ENCODE results near the gene MACROD2.
"Not testable (repeated sequence)": the region's sequence is repeated elsewhere in the genome, so short reads cannot be mapped to it uniquely, and the experiment has no call there.

MACROD2 gene

GRCh38 chr20:15759594-15759993 is 1764.3 kb downstream of the MACROD2 start:
- no peak for DNase-seq (ENCODE audit: low read depth)

- no peak for DNase-seq (ENCODE audit: low read depth)
Measured at GRCh38 chr20:15760001-15760621, 1764.8 kb downstream of the MACROD2 start.

GRCh38 chr20:15763366-15763765 is 1768.0 kb downstream of the MACROD2 start:
- DNase-seq (ENCODE audit: low read depth): no peak

GRCh38 chr20:15767586-15767985 is 1772.3 kb downstream of the MACROD2 start:
- DNase-seq (ENCODE audit: low read depth): no peak

- no peak for DNase-seq (ENCODE audit: low read depth)
Measured at GRCh38 chr20:15767999-15768741, 1772.9 kb downstream of the MACROD2 start.

- DNase-seq (ENCODE audit: low read depth): no peak
Measured at GRCh38 chr20:15772826-15773225, 1777.5 kb downstream of the MACROD2 start.

GRCh38 chr20:15774926-15775325 is 1779.6 kb downstream of the MACROD2 start:
- DNase-seq (ENCODE audit: low read depth): no peak

GRCh38 chr20:15776770-15777466 is 1781.6 kb downstream of the MACROD2 start:
- no peak for DNase-seq (ENCODE audit: low read depth)

GRCh38 chr20:15784020-15784419 is 1788.7 kb downstream of the MACROD2 start:
- no peak for DNase-seq (ENCODE audit: low read depth)

- DNase-seq (ENCODE audit: low read depth): no peak
Measured at GRCh38 chr20:15789079-15789478, 1793.8 kb downstream of the MACROD2 start.

GRCh38 chr20:15792855-15793254 is 1797.5 kb downstream of the MACROD2 start:
- DNase-seq (ENCODE audit: low read depth): no peak

- no peak for DNase-seq (ENCODE audit: low read depth)
Measured at GRCh38 chr20:15794409-15794808, 1799.1 kb downstream of the MACROD2 start.

GRCh38 chr20:15795305-15796019 is 1800.1 kb downstream of the MACROD2 start:
- no peak for DNase-seq (ENCODE audit: low read depth)

GRCh38 chr20:15799871-15800270 is 1804.6 kb downstream of the MACROD2 start:
- DNase-seq (ENCODE audit: low read depth): no peak

- no peak for DNase-seq (ENCODE audit: low read depth)
Measured at GRCh38 chr20:15802020-15802419, 1806.7 kb downstream of the MACROD2 start.

- DNase-seq (ENCODE audit: low read depth): no peak
Measured at GRCh38 chr20:15805154-15805553, 1809.8 kb downstream of the MACROD2 start.

- no peak for DNase-seq (ENCODE audit: low read depth)
Measured at GRCh38 chr20:15806105-15806504, 1810.8 kb downstream of the MACROD2 start.

- DNase-seq (ENCODE audit: low read depth): no peak
Measured at GRCh38 chr20:15807271-15807670, 1812.0 kb downstream of the MACROD2 start.

- not testable (repeated sequence) for DNase-seq (ENCODE audit: low read depth)
Measured at GRCh38 chr20:15807771-15808170, 1812.5 kb downstream of the MACROD2 start.

- no peak for DNase-seq (ENCODE audit: low read depth)
Measured at GRCh38 chr20:15811951-15812350, 1816.6 kb downstream of the MACROD2 start.

GRCh38 chr20:15812696-15813095 is 1817.4 kb downstream of the MACROD2 start:
- DNase-seq (ENCODE audit: low read depth): no peak

- no peak for DNase-seq (ENCODE audit: low read depth)
Measured at GRCh38 chr20:15814360-15814759, 1819.0 kb downstream of the MACROD2 start.
